GM12878 (cell line): ENCODE data around the gene MZB1. TPM values are rescaled to one million over a fixed set of nuclear protein-coding genes. Genes with fewer than 3 reads are reported as not detected.
A peak's percentile ranks its signal among the peaks of the same experiment; 100 is the strongest.

ENCODE experiments used
- FOXM1 ChIP-seq: IDR thresholded peaks from 2 replicates; pipeline ENCODE4 v1.6.1; 2012; ENCODE audit warnings: low read depth, mild to moderate bottlenecking, inconsistent platforms, low read length, moderate library complexity
- HSF1 ChIP-seq: fragments of 150-350 bp; IDR thresholded peaks from 2 replicates; pipeline ENCODE4 v1.6.1; 2014; ENCODE audit warnings: mild to moderate bottlenecking, low read depth, low read length
- IKZF1 ChIP-seq: fragments of 450-650 bp; conservative IDR thresholded peaks from 2 replicates; pipeline ENCODE4 v1.6.1; 2017; ENCODE audit warnings: antibody characterized with exemption, mild to moderate bottlenecking
- IKZF2 ChIP-seq, 2 experiments: fragments of 450-650 bp; IDR thresholded peaks; 2 replicates each; pipeline ENCODE4 v1.6.1; 2017; ENCODE audit warnings: mild to moderate bottlenecking in 2 of 2, moderate library complexity in 2 of 2
- MEF2B ChIP-seq: fragments of 450-650 bp; IDR thresholded peaks from 2 replicates; pipeline ENCODE4 v1.6.1; 2018; ENCODE audit warnings: mild to moderate bottlenecking, moderate library complexity; ENCODE audit not compliant: partially characterized antibody, poor library complexity, severe bottlenecking
- MTA2 ChIP-seq: fragments of 450-650 bp; IDR thresholded peaks from 2 replicates; pipeline ENCODE4 v1.6.1; 2016; ENCODE audit warnings: low read depth, mild to moderate bottlenecking, moderate library complexity
- PAX5 ChIP-seq: IDR thresholded peaks from 2 replicates; pipeline ENCODE4 v1.6.1; 2011; ENCODE audit warnings: low read depth, low read length, borderline replicate concordance
- PAX8 ChIP-seq: fragments of 450-650 bp; IDR thresholded peaks from 2 replicates; pipeline ENCODE4 v1.6.1; 2017; ENCODE audit warnings: mild to moderate bottlenecking, moderate library complexity
- PBX3 ChIP-seq: IDR thresholded peaks from 2 replicates; pipeline ENCODE4 v1.6.1; 2011; ENCODE audit warnings: mild to moderate bottlenecking, low read depth, low read length, moderate library complexity; ENCODE audit not compliant: insufficient replicate concordance
- SPI1 ChIP-seq: IDR thresholded peaks from 2 replicates; pipeline ENCODE4 v1.6.1; 2011; ENCODE audit warnings: low read depth, mild to moderate bottlenecking, low read length, moderate library complexity, borderline replicate concordance; ENCODE audit not compliant: insufficient read depth
- SRF ChIP-seq, 2 experiments: IDR thresholded peaks; 2 replicates each; pipeline ENCODE4 v1.6.1; 2011; ENCODE audit warnings: low read depth in 2 of 2, low read length in 2 of 2, mild to moderate bottlenecking in 1 of 2, moderate library complexity in 1 of 2
- STAT1 ChIP-seq: fragments of 450-650 bp; conservative IDR thresholded peaks from 2 replicates; pipeline ENCODE4 v1.6.1; 2014; ENCODE audit warnings: antibody characterized with exemption, mild to moderate bottlenecking
- ZBTB33 ChIP-seq: fragments of 450-650 bp; IDR thresholded peaks from 2 replicates; pipeline ENCODE4 v1.6.1; 2017; ENCODE audit warnings: mild to moderate bottlenecking
- ZBTB4 ChIP-seq: fragments of 450-650 bp; formaldehyde crosslinking; IDR thresholded peaks from 2 replicates; pipeline ENCODE4 v1.4.0; 2022; ENCODE audit warnings: mild to moderate bottlenecking, moderate library complexity
- ZBTB40 ChIP-seq: fragments of 450-650 bp; IDR thresholded peaks from 2 replicates; pipeline ENCODE4 v1.6.1; 2016; ENCODE audit warnings: mild to moderate bottlenecking, moderate library complexity, borderline replicate concordance
- polyA plus RNA-seq, 11 experiments: library from polyadenylated mRNA; depleted of rRNA in 4 of 11; unstranded in 6 of 11; stranded (reverse) in 5 of 11; fragments of >200 nt; fragmentation: Nextera tagmentation in 4 of 11; fragmentation: Illumina TruSeq in 1 of 11; extraction: Ambion mirVana in 4 of 11; extraction: Trizol in 1 of 11; gene quantifications; 1 replicate in 1 of 11; 2 replicates in 10 of 11; pipeline versions ENCODE4 v1.2.1 to v1.2.3, GENCODE V29; 2011 to 2016; ENCODE audit warnings: inconsistent platforms in 2 of 11, missing spikeins in 2 of 11, low read depth in 1 of 11
- total RNA-seq, 4 experiments: library from RNA; depleted of rRNA in 3 of 4; stranded (reverse); fragments of >200 nt in 3 of 4; fragmentation: Illumina TruSeq in 1 of 4; extraction: Trizol in 1 of 4; gene quantifications; 2 replicates each; pipeline versions ENCODE4 v1.2.1 to v1.2.3, GENCODE V29; 2013 to 2021

MZB1 gene
- total and polyA plus RNA-seq, 10 of the 15 experiments (the other 5 are each of a cell fraction or from before 2014, with no cell fraction given): 19.3 to 406 (median 188) TPM

- TF ChIP-seq ZBTB4 (no peak), MTA2 (peak; percentile 68; the same call in 1 of the 2 replicates), SPI1 (peak; percentile 63; the same call in 1 of the 2 replicates), IKZF1 (0 out of 2 replicates have a peak, but pooled peaks have one; percentile 18), PAX8 (peak; percentile 81; the same call in 1 of the 2 replicates), IKZF2 (IDR thresholded peaks at IDR 0.05) (peak; percentile 13 to 22; a peak in 1 of 4 replicates), HSF1 (no peak), SRF (IDR thresholded peaks at IDR 0.05; ENCODE audit: low read depth in 2 of 2, low read length in 2 of 2) (peak; percentile 66 to 91; a peak in 3 of 4 replicates), PBX3 (no peak), STAT1 (no peak), FOXM1 (no peak), ZBTB40 (peak; percentile 15; the same call in 1 of the 2 replicates), ZBTB33 (no peak), MEF2B (peak; percentile 77), PAX5 (no peak)
Observed at GRCh38 chr5:139407517-139407916, 17.8 kb upstream of the MZB1 start (continued).
